ENCODE data around the gene MANSC1.
A peak's percentile ranks its signal among the peaks of the same experiment; 100 is the strongest.

The MANSC1 gene

GRCh38 chr12:12349711-12350665, at the start of gene MANSC1:
Gene MANSC1 (minus strand): TSS chr12:12350242. CDS start chr12:12343314, 6,928 bp downstream.
- peak; percentile 61 for DNase-seq

GRCh38 chr12:12399161-12399560, 49.1 kb upstream of the MANSC1 start:
- no peak for DNase-seq

GRCh38 chr12:12398026-12398859, 48.2 kb upstream of the MANSC1 start:
- DNase-seq = peak; percentile 52

GRCh38 chr12:12397184-12397583, 47.1 kb upstream of the MANSC1 start:
- DNase-seq = no peak

GRCh38 chr12:12396694-12397093, 46.7 kb upstream of the MANSC1 start:
- DNase-seq = no peak

GRCh38 chr12:12393171-12393570, 43.1 kb upstream of the MANSC1 start:
- DNase-seq = no peak

- no peak for DNase-seq
Measured at GRCh38 chr12:12392413-12392812, 42.4 kb upstream of the MANSC1 start.

GRCh38 chr12:12387501-12387900, 37.5 kb upstream of the MANSC1 start:
- DNase-seq = no peak

GRCh38 chr12:12384571-12385340, 34.7 kb upstream of the MANSC1 start:
- no peak for DNase-seq

- DNase-seq = no peak
Measured at GRCh38 chr12:12381982-12382381, 31.9 kb upstream of the MANSC1 start.

GRCh38 chr12:12380949-12381593, 31.0 kb upstream of the MANSC1 start:
- no peak for DNase-seq

- no peak for DNase-seq
Measured at GRCh38 chr12:12379831-12380730, 30.0 kb upstream of the MANSC1 start.

- DNase-seq = no peak
Measured at GRCh38 chr12:12378616-12379015, 28.6 kb upstream of the MANSC1 start.

GRCh38 chr12:12376646-12377448, 26.8 kb upstream of the MANSC1 start:
- no peak for DNase-seq

GRCh38 chr12:12372946-12373722, 23.1 kb upstream of the MANSC1 start:
- DNase-seq = no peak

GRCh38 chr12:12367482-12367998, 17.5 kb upstream of the MANSC1 start:
- DNase-seq = no peak

GRCh38 chr12:12366701-12367481, 16.8 kb upstream of the MANSC1 start:
- no peak for DNase-seq

GRCh38 chr12:12365931-12366431, 15.9 kb upstream of the MANSC1 start:
- no peak for DNase-seq

Data from left hindlimb (tissue), 1 donor.